Urinary bladder (tissue), 4 donors: ENCODE results near the gene F13A1. TPM values are rescaled to one million over a fixed set of nuclear protein-coding genes. Genes with fewer than 3 reads are reported as not detected.

Source experiments
- DNase-seq: peaks from one replicate; pipeline ENCODE4 v3.0.0-alpha.2; 2015; ENCODE audit errors: extremely low spot score
- H3K27ac ChIP-seq: one replicate; pipeline ENCODE4 v1.5.1; 2013; ENCODE audit warnings: low read depth, mild to moderate bottlenecking, moderate library complexity
- H3K36me3 ChIP-seq: one replicate; pipeline ENCODE4 v1.6.1; 2013; ENCODE audit warnings: mild to moderate bottlenecking, moderate library complexity; ENCODE audit not compliant: insufficient read depth
- H3K4me1 ChIP-seq: one replicate; pipeline ENCODE4 v1.6.1; 2013; ENCODE audit warnings: mild to moderate bottlenecking, moderate library complexity; ENCODE audit not compliant: insufficient read depth
- H3K4me3 ChIP-seq: one replicate; pipeline ENCODE4 v1.5.1; 2013; ENCODE audit warnings: low read depth, low read length
- WGBS: extraction: QIAGEN DNeasy Blood & Tissue Kit; methylation state at CpG from one replicate; pipeline ENCODE4 v1.1.7; 2013; 5-methylcytosine and 5-hydroxymethylcytosine counted together
- polyA plus RNA-seq: library from polyadenylated mRNA; stranded (reverse); fragments of 200-250 nt; gene quantifications from one replicate; pipeline ENCODE4 v1.2.3, GENCODE V29; 2013
- total RNA-seq: library from RNA; depleted of rRNA; stranded (reverse); fragments of >200 nt; gene quantifications from one replicate; pipeline ENCODE4 v1.2.3, GENCODE V29; 2014
- donor health status: healthy with polysubstance abuse.
- donor health status: healthy.

The F13A1 gene
- total and polyA plus RNA-seq, 2 donors: 113 to 203 TPM

- no peak for DNase-seq
- WGBS: 66% methylated on average over 1 of the region's 1 CpG
Observed at GRCh38 chr6:6333501-6333900, 13.0 kb upstream of the F13A1 start.

GRCh38 chr6:6332811-6333244 lies 12.4 kb upstream of the F13A1 start:
- H3K27ac ChIP-seq: no peak overlapping the region
- 78% methylated on average over 3 of the region's 3 CpGs for WGBS
- no peak for DNase-seq
- no peaks in the 10 kb centered on the region for H3K36me3 ChIP-seq
- H3K4me1 ChIP-seq: no peaks in the 10 kb centered on the region
- H3K4me3 ChIP-seq: no peak overlapping the region

More at GRCh38 chr6:6333501-6333900, 13.0 kb upstream of the F13A1 start:
- Histone ChIP-seq H3K4me1 (no peaks in the 10 kb centered on the region), H3K36me3 (no peaks in the 10 kb centered on the region), H3K27ac (no peak overlapping the region), H3K4me3 (no peak overlapping the region)

DNA sequence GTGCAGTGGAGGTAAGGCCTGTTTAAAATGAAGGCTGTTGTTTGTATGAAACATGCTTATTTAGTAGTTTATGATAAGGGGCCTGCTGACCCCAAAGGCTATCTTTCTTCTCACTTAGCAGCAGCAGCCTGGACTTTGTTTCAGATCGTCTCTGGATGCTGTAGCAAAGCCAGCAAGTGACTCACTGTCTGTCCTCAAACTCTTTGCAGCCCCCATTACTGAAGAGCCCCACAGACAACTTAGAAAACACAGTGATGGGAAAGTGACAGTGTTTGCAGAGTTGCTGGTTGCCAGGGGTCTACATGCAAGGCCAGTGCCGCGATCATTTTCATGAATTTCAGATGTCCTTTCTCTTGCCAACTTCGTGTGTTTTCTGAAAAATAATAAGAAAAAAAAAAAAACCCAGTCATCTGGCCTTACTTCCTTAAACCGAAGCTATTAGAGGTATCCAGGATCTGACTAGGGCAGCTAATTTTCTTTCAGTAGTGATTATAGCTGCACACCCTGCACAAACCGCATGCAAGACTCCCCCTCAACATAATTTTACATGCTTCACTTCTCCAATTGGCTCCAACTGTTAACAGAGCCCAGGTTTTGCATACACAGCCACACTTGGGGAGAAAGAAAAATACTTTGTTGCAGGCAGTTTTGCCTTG lies 11.6 kb upstream of the F13A1 start:
- no peak for DNase-seq

DNA sequence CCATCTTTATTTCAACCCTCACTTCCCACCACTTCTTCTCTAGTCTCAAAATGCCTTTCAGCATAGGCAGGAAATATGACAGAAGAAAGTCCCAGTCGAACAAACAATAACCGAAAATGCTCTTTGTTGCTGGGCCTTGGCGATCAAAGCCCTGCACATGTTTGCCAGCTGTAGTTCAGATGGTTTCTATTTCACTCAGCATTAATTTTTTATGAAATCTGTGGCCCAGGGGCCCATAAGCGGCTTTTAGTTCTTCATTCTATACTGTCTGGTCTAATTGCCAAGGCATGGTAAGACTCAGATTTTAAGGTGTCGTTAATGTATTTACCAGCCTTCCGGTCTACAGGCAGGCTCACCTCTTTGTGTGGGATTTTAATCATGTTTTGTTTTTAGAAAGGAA lies 10.9 kb upstream of the F13A1 start:
- 70% methylated on average over 6 of the region's 6 CpGs for WGBS
- Histone ChIP-seq H3K27ac (no peak overlapping the region), H3K4me1 (no peaks in the 10 kb centered on the region), H3K36me3 (no peaks in the 10 kb centered on the region), H3K4me3 (no peak overlapping the region)
- no peak for DNase-seq

More for the DNA sequence above, 11.6 kb upstream of the F13A1 start:
- Histone ChIP-seq H3K27ac (no peak overlapping the region), H3K4me1 (no peaks in the 10 kb centered on the region), H3K36me3 (no peaks in the 10 kb centered on the region), H3K4me3 (no peak overlapping the region)
- WGBS: 48% methylated on average over 6 of the region's 6 CpGs

DNA sequence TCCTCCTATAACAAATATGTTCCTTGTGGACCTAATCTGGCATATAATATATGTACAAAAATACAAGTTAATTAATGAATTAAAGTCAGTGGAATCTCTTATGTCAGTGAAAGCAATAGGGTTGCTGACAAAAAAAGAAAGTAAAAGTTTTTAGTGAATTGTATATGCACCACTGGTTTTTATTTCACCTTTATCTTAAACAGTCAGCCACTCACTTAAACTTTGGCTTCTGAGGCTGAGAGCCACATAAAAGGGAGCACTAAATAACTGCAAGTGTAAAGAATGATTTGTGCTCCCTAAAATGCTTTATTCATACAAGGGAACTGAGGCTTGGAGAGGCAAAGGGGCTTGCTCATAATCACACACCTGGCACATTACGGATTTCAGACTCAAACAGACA lies 9.9 kb upstream of the F13A1 start:
- WGBS: 90% methylated on average over 1 of the region's 1 CpG
- DNase-seq: no peak
- no peak overlapping the region for H3K27ac ChIP-seq
- no peaks in the 10 kb centered on the region for H3K36me3 ChIP-seq
- no peak overlapping the region for H3K4me3 ChIP-seq
- H3K4me1 ChIP-seq: no peaks in the 10 kb centered on the region

DNA sequence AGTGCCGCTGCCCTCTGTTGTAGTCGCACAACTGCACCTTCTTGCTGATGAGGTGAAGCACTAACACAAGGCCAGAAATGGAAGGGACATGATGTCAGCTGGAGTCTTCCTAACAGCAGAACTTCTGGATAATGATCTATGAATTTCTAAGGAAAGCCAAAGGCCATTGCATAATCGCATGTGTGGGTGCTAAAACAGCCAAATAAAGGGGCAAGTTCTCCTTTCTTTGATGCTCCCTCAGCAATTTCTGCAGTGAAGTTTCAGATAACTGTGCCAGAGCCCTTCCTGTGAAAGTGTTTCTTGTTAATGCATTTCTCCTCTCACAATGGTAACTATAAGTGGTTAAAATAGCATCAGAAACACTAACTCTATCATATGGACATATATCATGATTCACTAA lies 8.0 kb upstream of the F13A1 start:
- 71% methylated on average over 3 of the region's 3 CpGs for WGBS
- H3K27ac ChIP-seq: no peak overlapping the region
- H3K4me1 ChIP-seq: no peaks in the 10 kb centered on the region
- H3K36me3 ChIP-seq: no peaks in the 10 kb centered on the region
- DNase-seq: no peak
- H3K4me3 ChIP-seq: no peak overlapping the region

DNA sequence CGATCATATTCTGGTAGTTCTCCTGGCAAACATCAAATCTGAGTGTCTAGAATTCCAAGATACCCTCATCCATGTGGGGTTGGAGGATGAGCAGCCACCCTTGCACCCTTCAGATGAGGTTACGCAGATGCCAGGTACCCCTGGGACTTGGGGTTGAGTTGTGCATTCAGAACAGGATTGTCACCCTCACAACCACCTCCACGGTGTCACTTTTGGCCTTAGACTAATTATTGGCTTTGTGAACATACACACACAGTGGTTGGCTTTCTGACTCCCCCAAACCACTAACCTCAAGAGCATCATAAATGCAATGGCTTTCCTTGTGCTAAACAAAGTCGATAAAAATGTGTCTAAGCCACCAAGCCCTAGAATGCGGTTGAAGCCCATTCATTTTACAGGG lies 2.9 kb upstream of the F13A1 start:
- no peak for DNase-seq
- Histone ChIP-seq H3K4me1 (no peaks in the 10 kb centered on the region), H3K27ac (no peak overlapping the region), H3K36me3 (no peaks in the 10 kb centered on the region), H3K4me3 (no peak overlapping the region)
- 89% methylated on average over 5 of the region's 5 CpGs for WGBS

GRCh38 chr6:6320901-6321300 lies 439 bp upstream of the F13A1 start:
- Histone ChIP-seq H3K27ac (no peak overlapping the region), H3K4me1 (no peaks in the 10 kb centered on the region), H3K4me3 (no peak overlapping the region), H3K36me3 (no peaks in the 10 kb centered on the region)
- DNase-seq: no peak
- 17% methylated on average over 4 of the region's 4 CpGs for whole genome bisulfite sequencing

DNA sequence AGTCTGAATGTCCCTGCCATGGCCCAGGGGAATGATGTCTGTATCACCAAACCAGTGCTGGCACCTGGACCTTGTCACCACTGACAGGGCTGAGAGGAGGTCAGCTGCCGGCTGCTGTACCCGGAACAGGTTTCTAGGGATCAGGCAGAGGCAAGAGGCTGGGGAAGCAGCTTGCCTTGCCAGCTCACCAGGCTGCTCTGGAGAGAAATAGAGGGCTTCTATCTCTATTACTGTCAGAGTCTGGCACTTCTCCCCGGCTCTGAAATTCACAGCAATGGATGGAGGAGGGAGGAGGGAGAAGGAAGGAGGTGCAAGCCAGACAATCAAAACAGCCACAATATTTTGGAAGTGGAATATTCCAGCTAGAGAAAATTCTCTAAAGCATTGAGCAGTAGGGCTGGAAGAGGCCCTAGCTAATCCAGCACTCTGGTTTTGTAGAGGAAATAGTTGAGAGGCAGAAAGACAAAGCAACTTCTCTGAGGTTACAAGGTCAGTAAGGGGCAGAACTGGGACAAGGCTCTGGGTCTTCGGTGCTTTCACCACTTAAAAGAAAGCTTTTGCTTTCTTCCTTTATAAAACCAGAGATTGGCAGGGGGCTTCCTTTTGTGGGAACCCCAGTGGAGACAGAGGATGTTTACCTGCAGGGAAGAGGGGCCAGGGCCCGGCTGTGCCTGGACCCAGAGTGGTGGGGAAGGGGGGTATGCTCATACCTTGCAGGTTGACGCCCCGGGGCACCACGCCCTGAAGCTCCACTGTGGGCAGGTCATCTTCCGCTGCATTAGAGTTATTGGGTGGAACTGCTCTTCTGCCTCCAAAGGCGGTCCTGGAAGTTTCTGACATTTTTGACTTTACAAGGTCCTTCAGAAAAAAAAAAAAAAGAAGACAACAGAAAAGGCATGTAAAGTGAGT lies 2.4 kb downstream of the F13A1 start:
- no peak for DNase-seq
- H3K4me3 ChIP-seq: no peak overlapping the region
- no peaks in the 10 kb centered on the region for H3K36me3 ChIP-seq
- 29% methylated on average over 10 of the region's 10 CpGs for WGBS
- H3K4me1 ChIP-seq: no peaks in the 10 kb centered on the region
- H3K27ac ChIP-seq: no peak overlapping the region

GRCh38 chr6:6317386-6317785 lies 3.1 kb downstream of the F13A1 start:
- WGBS: 47% methylated on average over 2 of the region's 2 CpGs
- Histone ChIP-seq H3K4me3 (no peak overlapping the region), H3K4me1 (no peaks in the 10 kb centered on the region), H3K27ac (no peak overlapping the region), H3K36me3 (no peaks in the 10 kb centered on the region)
- DNase-seq: no peak

GRCh38 chr6:6315660-6316059 lies 4.8 kb downstream of the F13A1 start:
- no peaks in the 10 kb centered on the region for H3K4me1 ChIP-seq

GRCh38 chr6:6314596-6314995 lies 5.9 kb downstream of the F13A1 start:
- WGBS: 89% methylated on average over 1 of the region's 1 CpG
- no peak overlapping the region for H3K4me3 ChIP-seq
- H3K27ac ChIP-seq: no peak overlapping the region
- no peak for DNase-seq
- no peaks in the 10 kb centered on the region for H3K4me1 ChIP-seq
- no peaks in the 10 kb centered on the region for H3K36me3 ChIP-seq

More at GRCh38 chr6:6315660-6316059, 4.8 kb downstream of the F13A1 start:
- 18% methylated on average over 6 of the region's 6 CpGs for WGBS
- Histone ChIP-seq H3K36me3 (no peaks in the 10 kb centered on the region), H3K4me3 (no peak overlapping the region), H3K27ac (no peak overlapping the region)
- no peak for DNase-seq

DNA sequence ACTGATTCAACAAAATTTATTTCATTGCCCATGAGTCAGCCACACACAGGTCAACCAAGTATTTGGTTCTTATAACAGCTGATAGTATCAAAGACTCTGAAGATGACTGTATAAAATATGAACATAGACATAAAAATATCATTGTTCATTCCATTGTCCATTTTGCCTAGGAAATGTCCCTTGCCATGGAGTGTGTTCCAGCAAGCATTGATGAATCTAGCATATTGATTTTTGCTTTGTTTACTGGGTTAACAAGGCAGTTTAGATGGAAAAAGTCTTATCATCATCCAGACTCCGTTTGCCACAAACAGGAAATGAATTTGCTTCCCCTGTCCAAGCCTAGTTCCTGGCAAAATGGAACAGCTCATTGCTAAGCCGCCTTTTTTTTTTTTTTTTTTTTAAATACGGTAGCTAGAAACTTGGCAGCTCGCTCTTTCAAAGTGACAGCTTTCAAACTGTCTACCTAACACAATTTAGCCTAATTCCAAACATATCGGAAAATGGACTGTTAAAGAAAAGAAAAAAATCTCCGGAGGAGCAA lies 7.5 kb downstream of the F13A1 start:
- H3K27ac ChIP-seq: no peak overlapping the region
- WGBS: 36% methylated on average over 6 of the region's 6 CpGs
- DNase-seq: no peak

GRCh38 chr6:6305575-6305974 lies 14.9 kb downstream of the F13A1 start:
- WGBS: 44% methylated on average over 4 of the region's 4 CpGs
- H3K36me3 ChIP-seq: no peaks in the 10 kb centered on the region
- no peaks in the 10 kb centered on the region for H3K4me1 ChIP-seq
- no peak for DNase-seq
- H3K27ac ChIP-seq: no peak overlapping the region
- H3K4me3 ChIP-seq: no peak overlapping the region

More for the DNA sequence above, 7.5 kb downstream of the F13A1 start:
- H3K4me1 ChIP-seq: no peaks in the 10 kb centered on the region
- H3K36me3 ChIP-seq: no peaks in the 10 kb centered on the region
- H3K4me3 ChIP-seq: no peak overlapping the region
